Thoracic aorta (tissue), 2 donors: Measurements from ENCODE around the gene MSI2. TPM values are rescaled to one million over a fixed set of nuclear protein-coding genes. Genes with fewer than 3 reads are reported as not detected.

ENCODE experiments used
- ATAC-seq: fragments of 150-250 bp; one replicate; pipeline ENCODE4 v1.8.0; 2017; ENCODE audit warnings: low read depth; ENCODE audit not compliant: insufficient number of reproducible peaks, low FRiP score
- DNase-seq: peaks from one replicate; pipeline ENCODE4 v3.0.0-alpha.2; 2020; ENCODE audit warnings: low spot score
- H3K27ac ChIP-seq, 2 donors: fragments of 200-600 bp; sonication (generic); 1 replicate in 1 of 2; 2 replicates in 1 of 2; pipeline ENCODE4 v1.5.1; 2016; ENCODE audit warnings: mild to moderate bottlenecking in 2 of 2, moderate library complexity in 2 of 2
- H3K27me3 ChIP-seq: fragments of 200-600 bp; sonication (generic); replicated peaks from 2 replicates; pipeline ENCODE4 v1.6.0; 2016; ENCODE audit warnings: mild to moderate bottlenecking; ENCODE audit not compliant: insufficient read depth
- H3K36me3 ChIP-seq: fragments of 200-600 bp; sonication (generic); one replicate; pipeline ENCODE4 v1.5.1; 2016
- H3K4me1 ChIP-seq, 2 donors: fragments of 200-600 bp; sonication (generic); 1 replicate in 1 of 2; 2 replicates in 1 of 2; pipeline versions ENCODE4 v1.5.1 to v1.6.0; 2016; ENCODE audit warnings: low read depth in 2 of 2, mild to moderate bottlenecking in 1 of 2; ENCODE audit not compliant: control insufficient read depth in 1 of 2
- H3K4me3 ChIP-seq: fragments of 200-600 bp; sonication (generic); 2 replicates; pipeline ENCODE4 v1.5.1; 2016; ENCODE audit warnings: mild to moderate bottlenecking
- H3K9me3 ChIP-seq: fragments of 200-600 bp; sonication (generic); 2 replicates; pipeline ENCODE4 v1.5.1; 2016
- CTCF ChIP-seq: fragments of 200-600 bp; sonication (generic); IDR thresholded peaks from one replicate; pipeline ENCODE4 v1.5.1; 2019; ENCODE audit warnings: antibody characterized with exemption
- total RNA-seq, 2 donors: library from RNA; depleted of rRNA; stranded (reverse); fragments of >200 nt; gene quantifications; one replicate each; pipeline versions ENCODE4 v1.1.0 to v1.2.3, GENCODE V29; 2016

Gene MSI2
- total RNA-seq, 2 donors from 2014 or later = 32.1 to 46.2 TPM

- no peak for TF ChIP-seq CTCF
- Histone ChIP-seq H3K9me3 (no peaks in the 10 kb centered on the region), H3K36me3 (no peaks in the 10 kb centered on the region), H3K27me3 (no peaks in the 10 kb centered on the region), H3K27ac (no peak overlapping the region), H3K4me3 (no peak overlapping the region), H3K4me1 (peaks cover 13 to 22% of the 10 kb centered on the region in 2 donors)
- ATAC-seq (no peak), DNase-seq (no peak)
These were observed 310.9 kb downstream of the MSI2 start for GRCh38 chr17:57567251-57567650.

- no peak for ATAC-seq
- no peak for DNase-seq
- Histone ChIP-seq H3K4me3 (no peak overlapping the region), H3K4me1 (peaks cover 23 to 27% of the 10 kb centered on the region in 2 donors), H3K9me3 (no peaks in the 10 kb centered on the region), H3K36me3 (no peaks in the 10 kb centered on the region), H3K27ac (no peak overlapping the region), H3K27me3 (no peaks in the 10 kb centered on the region)
- TF ChIP-seq CTCF = no peak
These were observed 312.0 kb downstream of the MSI2 start for GRCh38 chr17:57568340-57568739.

- Histone ChIP-seq H3K4me1 (peaks cover 27 to 34% of the 10 kb centered on the region in 2 donors), H3K9me3 (no peaks in the 10 kb centered on the region), H3K4me3 (no peak overlapping the region), H3K27me3 (no peaks in the 10 kb centered on the region), H3K36me3 (no peaks in the 10 kb centered on the region), H3K27ac (no peak overlapping the region)
- ATAC-seq (no peak), DNase-seq (no peak)
- TF ChIP-seq CTCF = no peak
These were observed 312.7 kb downstream of the MSI2 start for GRCh38 chr17:57569021-57569420.

- ATAC-seq (no peak), DNase-seq (no peak)
- Histone ChIP-seq H3K4me1 (peaks cover 31 to 41% of the 10 kb centered on the region in 2 donors), H3K4me3 (no peak overlapping the region), H3K36me3 (no peaks in the 10 kb centered on the region), H3K9me3 (no peaks in the 10 kb centered on the region), H3K27me3 (no peaks in the 10 kb centered on the region), H3K27ac (no peak overlapping the region)
- no peak for TF ChIP-seq CTCF
These were observed 313.5 kb downstream of the MSI2 start for GRCh38 chr17:57569853-57570252.

GRCh38 chr17:57570724-57571344 is 314.5 kb downstream of the MSI2 start:
- no peak for TF ChIP-seq CTCF
- peak; percentile 46 for ATAC-seq
- Histone ChIP-seq H3K36me3 (no peaks in the 10 kb centered on the region), H3K4me3 (peak overlapping the region; percentile 10), H3K27ac (peak overlapping the region; percentile 91 to 94), H3K9me3 (no peaks in the 10 kb centered on the region), H3K27me3 (no peaks in the 10 kb centered on the region), H3K4me1 (peaks cover 31 to 41% of the 10 kb centered on the region in 2 donors)
- no peak for DNase-seq
